HG03354 (cell line): ENCODE data around the gene ASAH2.
"Not testable (repeated sequence)": the region's sequence is repeated elsewhere in the genome, so short reads cannot be mapped to it uniquely, and the experiment has no call there.

Experiments
- ATAC-seq: cut with Tn5 transposase; IDR thresholded peaks from one replicate; pipeline ENCODE4 v1.9.1; 2021; ENCODE audit warnings: mild to moderate bottlenecking; ENCODE audit not compliant: unreplicated experiment, poor library complexity, severe bottlenecking

ASAH2 gene

DNA sequence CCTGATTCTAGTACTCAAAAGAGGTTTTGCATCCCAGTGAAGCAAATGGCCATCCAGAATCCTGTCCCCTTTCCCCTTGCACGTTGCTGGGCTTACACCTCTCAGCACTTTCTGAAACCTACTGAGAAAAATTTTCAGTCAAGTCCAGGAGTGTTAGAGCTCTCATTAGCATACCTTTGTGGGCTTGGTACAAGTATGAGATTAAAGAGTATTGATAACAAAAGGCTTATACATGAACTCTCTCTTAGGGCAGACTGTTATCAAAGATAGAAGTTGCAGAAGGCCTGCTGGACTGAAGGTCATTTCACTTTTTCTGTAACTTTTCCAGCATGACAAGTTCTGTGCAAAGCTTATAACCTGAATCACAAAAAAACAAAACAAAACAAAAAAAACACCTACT lies at the start of gene ASAH2:
ASAH2 (minus strand) TSS at position 123 of the 400 bp plus-strand sequence. CDS start 2,906 bp downstream, outside the sequence.
- ATAC-seq: no peak

- no peak for ATAC-seq
These were observed 48.8 kb upstream of the ASAH2 start for GRCh38 chr10:50299948-50300669.

GRCh38 chr10:50295367-50295766 lies 44.1 kb upstream of the ASAH2 start:
- ATAC-seq: no peak

DNA sequence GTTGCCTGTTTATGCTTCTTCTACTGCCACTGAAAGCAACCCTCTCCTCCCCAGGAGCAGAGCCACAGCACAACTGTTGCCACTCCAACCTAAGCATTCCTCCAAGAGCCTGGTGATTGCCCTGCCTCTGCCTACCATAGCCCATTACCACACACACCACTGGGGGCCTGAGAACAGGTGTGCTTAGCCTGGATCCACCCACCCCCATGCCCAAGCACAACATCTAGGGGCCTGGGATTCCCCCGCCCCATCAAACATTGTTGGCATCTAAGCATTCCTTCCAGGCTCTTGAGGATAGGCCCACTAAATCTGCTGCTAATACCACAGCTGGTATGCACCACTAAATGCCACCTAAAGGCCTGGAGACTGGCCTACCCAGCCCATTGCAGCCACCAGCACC lies 43.3 kb upstream of the ASAH2 start:
- ATAC-seq: peak; percentile 16

GRCh38 chr10:50293513-50294313 lies 42.4 kb upstream of the ASAH2 start:
- ATAC-seq: peak; percentile 34

DNA sequence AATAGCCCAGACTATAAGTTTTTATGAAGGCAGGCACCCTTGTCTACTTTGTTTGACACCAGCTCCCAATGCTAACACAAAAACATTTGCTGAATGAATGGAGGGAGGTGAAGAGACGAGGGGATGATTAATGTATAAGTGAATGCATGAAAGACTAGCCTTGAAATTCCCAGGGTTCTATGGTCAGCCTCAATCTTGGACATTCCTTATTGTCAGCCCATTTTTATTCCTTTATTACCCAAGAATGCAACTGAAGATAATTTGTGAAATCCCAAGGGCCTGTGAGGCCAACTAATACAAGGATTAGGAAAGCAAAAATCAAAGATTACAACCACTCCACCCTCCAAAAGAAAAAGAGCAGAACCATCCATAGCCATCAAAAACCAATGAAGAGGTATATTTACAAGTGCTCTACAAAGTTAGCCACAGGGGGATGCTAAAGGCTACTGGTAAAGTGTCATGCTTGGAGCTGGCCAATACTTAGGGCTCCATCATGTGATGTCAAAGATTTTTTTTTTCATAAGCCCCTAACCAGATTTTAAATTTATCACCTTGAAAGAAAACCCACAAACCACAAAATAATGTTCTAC lies 40.0 kb upstream of the ASAH2 start:
- ATAC-seq: peak; percentile 57

GRCh38 chr10:50289196-50289595 lies 37.9 kb upstream of the ASAH2 start:
- ATAC-seq: no peak

DNA sequence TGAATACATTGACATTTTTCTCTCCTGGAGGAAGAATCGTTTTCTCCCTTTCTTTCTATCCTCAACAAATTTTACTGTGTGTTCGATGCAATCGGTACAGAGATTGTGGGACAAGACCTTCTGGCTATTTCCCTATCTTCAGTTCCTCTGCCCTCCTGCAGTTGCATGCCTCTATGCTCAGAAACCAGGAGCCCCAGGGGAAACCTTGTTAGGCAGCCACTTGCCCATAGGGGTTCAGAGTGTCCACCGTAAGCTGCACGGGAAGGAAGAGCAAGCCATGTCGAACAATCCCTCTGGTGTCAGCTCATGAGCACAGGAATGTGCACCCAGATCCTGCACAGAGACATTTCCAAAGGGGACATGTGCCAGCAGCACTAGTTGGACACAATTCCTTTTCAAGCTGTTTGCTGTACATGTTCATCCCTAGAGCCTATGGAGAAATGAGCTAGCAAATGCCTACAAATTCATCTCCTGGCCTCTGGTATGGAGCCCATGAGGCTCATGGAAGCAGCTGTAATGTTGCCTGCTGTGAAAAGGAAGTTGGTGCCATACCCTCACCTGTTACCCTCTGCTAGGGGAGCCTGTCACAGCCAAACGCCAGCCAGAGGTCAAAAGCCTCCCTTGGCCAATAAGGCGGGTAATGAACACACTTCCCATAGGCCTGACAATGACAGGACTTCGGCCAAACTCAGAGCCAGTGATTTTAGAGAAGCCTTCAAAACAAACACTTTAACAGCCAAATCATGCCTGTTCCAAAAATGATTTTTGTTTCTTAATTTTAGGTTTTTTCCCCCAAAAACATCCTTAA lies 35.9 kb upstream of the ASAH2 start:
- ATAC-seq: no peak

DNA sequence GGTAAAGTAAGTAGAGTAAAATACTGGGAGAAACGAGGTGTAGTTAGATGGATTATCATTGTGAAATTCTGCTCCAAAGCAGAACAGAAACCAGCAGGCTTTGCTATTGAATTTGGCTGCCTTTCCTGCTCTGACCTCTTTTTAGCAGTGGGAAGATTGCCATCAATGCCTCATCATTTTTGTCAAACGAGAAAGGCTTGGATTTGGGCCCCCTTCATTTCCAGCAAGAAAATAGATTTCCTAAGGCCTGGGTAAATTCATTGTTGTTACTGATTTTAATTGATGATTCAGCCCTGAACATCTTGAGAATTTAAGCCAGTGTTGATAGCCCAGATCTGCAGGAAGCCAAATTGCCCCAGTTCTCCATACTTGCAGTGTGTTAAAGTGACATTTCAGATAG lies 35.2 kb upstream of the ASAH2 start:
- no peak for ATAC-seq

DNA sequence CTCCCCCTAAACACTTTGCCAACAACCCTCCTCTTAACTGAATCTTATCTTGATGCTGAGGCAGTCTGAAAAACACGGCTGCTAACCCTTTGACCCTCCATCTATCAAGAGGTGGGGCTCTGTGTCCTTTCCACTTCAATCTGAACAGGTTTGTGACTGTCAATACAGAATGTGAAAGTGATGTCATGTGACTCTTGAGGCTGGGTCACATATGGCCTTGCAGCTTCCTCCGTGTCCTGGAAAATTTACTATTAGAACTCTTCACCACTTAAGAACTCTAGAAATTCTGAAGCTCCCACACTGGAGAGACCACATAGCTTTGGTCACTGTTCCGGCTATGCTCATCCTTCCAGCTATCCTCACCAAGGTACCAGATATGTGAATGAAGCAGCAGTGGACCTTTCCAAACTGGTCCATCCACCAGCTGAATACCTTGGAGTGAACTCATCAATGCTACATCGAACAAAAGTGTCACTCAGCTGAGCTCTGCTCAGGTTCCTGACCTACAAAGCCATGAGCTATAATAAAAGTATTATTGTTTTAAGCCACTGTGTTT lies 30.7 kb upstream of the ASAH2 start:
- no peak for ATAC-seq

DNA sequence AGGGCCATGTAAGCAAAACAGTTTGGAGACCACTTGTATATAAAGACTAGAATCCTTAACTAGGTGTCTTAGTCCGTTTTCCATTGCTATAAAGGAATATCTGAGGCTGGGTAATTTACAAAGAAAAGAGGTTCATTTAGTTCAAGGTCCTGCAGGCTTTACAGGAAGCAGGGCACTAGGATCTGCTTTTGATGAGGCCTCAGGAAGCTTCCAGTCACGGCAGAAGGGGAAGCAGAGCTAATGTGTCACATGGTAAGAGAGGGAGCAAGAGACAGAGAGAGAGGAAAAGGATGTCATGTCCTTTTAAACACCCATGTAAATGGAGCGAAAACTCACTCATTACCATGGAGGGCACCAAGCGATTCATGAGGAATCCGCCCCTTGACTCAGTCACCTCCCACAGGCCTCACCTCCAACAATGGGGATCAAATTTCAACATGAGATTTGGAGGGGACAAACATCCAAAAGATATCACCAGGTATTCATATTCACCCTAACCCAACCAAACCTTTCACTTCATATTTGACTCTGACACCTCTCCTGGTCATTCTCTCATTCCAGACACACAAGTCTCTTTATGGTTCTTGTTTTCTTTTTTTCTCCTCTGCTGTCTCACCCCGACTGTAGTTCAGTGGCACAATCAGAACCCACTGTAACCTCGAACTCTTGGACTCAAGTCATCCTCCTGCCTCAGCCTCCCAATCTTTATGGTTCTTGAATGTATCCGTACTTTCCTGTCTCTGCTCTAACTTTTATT lies 30.1 kb upstream of the ASAH2 start:
- no peak for ATAC-seq

DNA sequence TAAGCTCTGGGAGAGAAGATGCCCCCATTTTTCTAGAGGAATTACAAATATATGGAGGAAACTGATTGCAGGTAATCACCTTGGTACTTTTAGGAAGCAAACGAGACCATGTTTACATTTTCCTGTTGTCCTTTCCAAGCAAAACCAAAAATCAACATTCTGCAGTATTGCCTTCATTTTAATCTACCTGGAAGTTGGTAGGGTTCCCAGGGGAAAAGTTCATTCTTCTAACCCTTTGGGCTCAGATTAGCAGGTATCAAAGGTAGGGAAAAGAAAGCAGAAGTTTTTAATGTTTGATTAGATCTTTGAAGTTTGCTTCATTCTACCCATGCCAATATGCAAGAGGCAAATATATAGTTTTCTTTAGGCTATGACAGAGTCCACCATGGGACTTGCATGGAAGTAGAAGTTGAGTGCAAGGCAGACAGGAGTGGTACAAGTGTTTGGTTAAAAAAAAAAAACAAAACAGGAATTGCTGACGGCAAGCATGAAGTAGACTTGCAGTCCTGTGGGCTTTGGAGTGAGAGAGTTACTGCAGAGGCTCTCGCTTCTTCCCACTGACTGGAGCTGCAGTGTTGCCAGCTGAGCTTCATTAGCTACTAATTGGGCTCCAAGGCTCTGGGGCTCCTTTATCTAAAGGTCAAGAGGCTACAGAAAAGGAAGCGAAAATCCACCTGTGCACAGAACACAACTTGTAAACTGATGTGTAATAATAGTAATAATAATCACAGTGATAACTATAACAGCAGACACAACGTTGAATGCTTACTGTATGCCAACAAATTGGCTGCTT lies 28.9 kb upstream of the ASAH2 start:
- no peak for ATAC-seq

DNA sequence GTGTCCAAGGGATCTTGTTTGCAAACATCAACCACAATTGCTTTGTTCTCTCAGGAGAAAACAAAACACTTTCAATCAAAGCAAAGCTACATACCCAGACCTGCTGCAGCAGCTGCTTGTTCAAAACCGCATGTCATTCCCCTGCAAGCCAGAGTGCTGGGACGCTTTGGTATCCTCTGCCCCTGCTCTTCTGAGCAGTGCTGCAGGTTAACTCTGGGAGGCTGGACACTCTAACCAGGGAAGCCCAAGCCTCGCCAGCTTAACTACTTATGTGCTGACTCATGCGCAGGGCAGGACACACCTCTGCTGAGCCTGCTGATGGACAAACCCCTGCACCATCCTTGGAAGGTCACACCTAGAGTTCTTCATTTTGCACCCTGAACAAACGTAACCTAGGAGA lies 28.2 kb upstream of the ASAH2 start:
- ATAC-seq: no peak

DNA sequence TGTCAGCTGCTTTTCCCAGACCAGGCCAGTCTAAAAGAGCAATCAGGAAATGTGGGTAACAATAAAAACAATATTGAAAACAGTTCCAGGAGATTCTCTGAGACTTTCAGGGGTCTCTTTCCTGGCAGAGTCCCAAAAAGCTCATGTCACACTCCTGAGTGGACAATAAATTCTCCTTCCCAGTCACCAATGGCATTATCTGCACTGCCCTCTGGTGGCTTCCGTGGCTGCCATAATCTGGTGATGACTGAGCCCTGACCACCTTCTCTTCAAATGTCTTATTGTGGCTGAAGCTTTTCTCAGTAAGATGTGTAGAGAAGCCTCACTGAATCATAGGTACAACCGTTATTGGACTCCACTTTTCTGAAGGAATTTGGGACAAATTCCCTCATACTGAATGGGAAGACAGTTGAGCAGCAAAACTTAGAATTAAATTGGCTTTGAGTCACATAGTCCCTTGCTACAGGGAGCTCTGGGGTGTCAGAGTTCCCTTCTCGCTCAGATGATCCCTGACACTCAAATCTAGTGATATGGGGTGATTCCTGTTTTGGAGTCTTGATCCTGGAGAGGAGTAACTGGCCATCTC lies 24.4 kb upstream of the ASAH2 start:
- ATAC-seq: peak; percentile 63

DNA sequence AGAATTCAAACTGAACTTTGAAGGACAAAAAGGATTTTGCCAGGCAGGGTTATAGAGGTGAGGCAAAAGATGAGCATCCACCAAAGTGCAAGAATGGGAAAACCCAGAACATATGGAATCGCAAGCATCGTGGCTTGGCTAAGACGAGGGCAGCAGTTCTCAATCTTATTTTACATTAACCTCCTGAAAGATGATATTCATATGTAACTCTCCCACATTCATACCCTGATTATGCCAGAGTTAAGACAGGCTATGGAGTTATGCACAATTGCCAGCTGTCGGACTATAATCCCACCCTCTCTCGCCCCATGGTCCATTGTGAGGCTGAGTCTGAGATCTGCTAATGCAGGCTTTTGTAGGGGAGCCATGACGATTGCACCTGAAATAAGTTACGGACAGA lies 21.2 kb upstream of the ASAH2 start:
- ATAC-seq: no peak

DNA sequence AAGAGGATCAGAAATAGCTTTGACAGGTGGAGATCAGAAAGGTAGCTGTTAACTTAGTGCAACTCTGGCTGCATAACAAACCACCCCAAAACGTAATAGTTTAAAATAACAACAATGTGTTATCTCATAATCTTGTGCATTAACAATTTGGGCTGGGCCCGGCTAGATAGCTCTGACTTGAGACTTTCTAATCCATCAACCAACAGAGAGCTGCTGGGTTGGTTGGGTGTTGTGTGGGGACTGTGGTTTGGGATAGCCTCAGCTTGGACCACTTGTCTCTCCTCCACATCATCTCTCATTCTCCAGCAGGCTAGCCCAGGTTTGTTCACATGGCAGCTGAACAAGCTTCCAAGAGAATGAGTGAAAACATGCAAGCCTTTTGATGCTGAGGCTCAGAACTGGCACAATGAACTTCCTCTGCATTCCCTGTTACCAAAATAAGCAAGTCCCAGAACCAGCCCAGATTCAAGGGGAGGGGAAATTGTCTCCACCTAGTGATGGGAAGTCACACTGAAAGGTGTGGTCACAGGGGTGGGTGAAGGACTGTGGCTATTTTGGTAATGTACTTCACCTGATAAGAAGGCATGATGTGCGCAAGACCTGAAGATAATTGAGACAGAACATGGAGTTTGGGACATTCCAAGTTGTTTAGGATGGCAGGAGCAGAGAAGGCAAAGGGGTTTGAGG lies 20.4 kb upstream of the ASAH2 start:
- no peak for ATAC-seq

DNA sequence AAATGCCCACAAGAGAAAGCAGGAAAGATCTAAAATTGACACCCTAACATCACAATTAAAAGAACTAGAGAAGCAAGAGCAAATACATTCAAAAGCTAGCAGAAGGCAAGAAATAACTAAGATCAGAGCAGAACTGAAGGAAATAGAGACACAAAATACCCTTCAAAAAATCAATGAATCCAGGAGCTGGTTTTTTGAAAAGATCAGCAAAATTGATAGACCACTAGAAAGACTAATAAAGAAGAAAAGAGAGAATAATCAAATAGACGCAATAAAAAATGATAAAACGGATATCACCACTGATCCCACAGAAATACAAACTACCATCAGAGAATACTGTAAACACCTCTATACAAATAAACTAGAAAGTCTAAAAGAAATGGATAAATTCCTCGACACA lies 16.6 kb upstream of the ASAH2 start:
- not testable (repeated sequence) for ATAC-seq
